MM.1S (cell line): ENCODE data around the gene SUPT16H.
"Not testable (repeated sequence)": the region's sequence is repeated elsewhere in the genome, so short reads cannot be mapped to it uniquely, and the experiment has no call there.

ENCODE experiments used
- DNase-seq: peaks from one replicate; pipeline ENCODE4 v3.0.0-alpha.2; 2015
- H2AFZ ChIP-seq: fragments of 300-600 bp; sonication (generic); 2 replicates; pipeline ENCODE4 v1.6.0; 2016; ENCODE audit warnings: antibody characterized with exemption, low read length
- H3F3A ChIP-seq: fragments of 300-600 bp; sonication (generic); 2 replicates; pipeline ENCODE4 v1.6.1; 2016; ENCODE audit warnings: mild to moderate bottlenecking, antibody characterized with exemption, low read length, moderate library complexity, mixed read lengths; ENCODE audit not compliant: insufficient read depth
- H3K27ac ChIP-seq: fragments of 300-600 bp; sonication (generic); 2 replicates; pipeline ENCODE4 v1.5.1; 2016; ENCODE audit warnings: mild to moderate bottlenecking, low read length
- H3K27me3 ChIP-seq: fragments of 300-600 bp; sonication (generic); replicated peaks from 2 replicates; pipeline ENCODE4 v1.6.0; 2016; ENCODE audit warnings: low read length; ENCODE audit not compliant: insufficient read depth
- H3K36me3 ChIP-seq: fragments of 300-600 bp; sonication (generic); replicated peaks from 2 replicates; pipeline ENCODE4 v1.6.1; 2016; ENCODE audit warnings: mild to moderate bottlenecking, low read length, mixed read lengths; ENCODE audit not compliant: insufficient read depth
- H3K4me1 ChIP-seq: fragments of 300-600 bp; sonication (generic); 2 replicates; pipeline ENCODE4 v1.6.1; 2016; ENCODE audit warnings: low read length, mixed read lengths
- H3K4me2 ChIP-seq: fragments of 300-600 bp; sonication (generic); 2 replicates; pipeline ENCODE4 v1.6.0; 2016; ENCODE audit warnings: low read depth, low read length
- H3K4me3 ChIP-seq: fragments of 300-600 bp; sonication (generic); 2 replicates; pipeline ENCODE4 v1.5.1; 2016; ENCODE audit warnings: low read length, mixed read lengths
- H3K79me2 ChIP-seq: fragments of 300-600 bp; sonication (generic); 2 replicates; pipeline ENCODE4 v1.6.1; 2016; ENCODE audit warnings: mixed run types, low read length, mixed read lengths
- H3K9ac ChIP-seq: fragments of 300-600 bp; sonication (generic); 2 replicates; pipeline ENCODE4 v1.6.1; 2016; ENCODE audit warnings: low read length, mixed read lengths
- H3K9me2 ChIP-seq: fragments of 300-600 bp; sonication (generic); replicated peaks from 2 replicates; pipeline ENCODE4 v1.6.1; 2016; ENCODE audit warnings: mild to moderate bottlenecking, low read length, mixed read lengths; ENCODE audit not compliant: insufficient read depth
- H3K9me3 ChIP-seq: fragments of 300-600 bp; sonication (generic); replicated peaks from 2 replicates; pipeline ENCODE4 v1.6.1; 2016; ENCODE audit warnings: mild to moderate bottlenecking, low read length, mixed read lengths; ENCODE audit not compliant: insufficient read depth
- H4K20me1 ChIP-seq: fragments of 300-600 bp; sonication (generic); 2 replicates; pipeline ENCODE4 v1.6.1; 2016; ENCODE audit warnings: mild to moderate bottlenecking, low read length, moderate library complexity, mixed read lengths; ENCODE audit not compliant: insufficient read depth
- CTCF ChIP-seq: fragments of 300-600 bp; sonication (generic); IDR thresholded peaks from 2 replicates; pipeline ENCODE4 v1.5.1; 2016; ENCODE audit warnings: antibody characterized with exemption, low read length, mixed read lengths
- EZH2 ChIP-seq: fragments of 300-600 bp; sonication (generic); optimal IDR thresholded peaks from 2 replicates; pipeline ENCODE3; 2017; ENCODE audit warnings: low read depth, mild to moderate bottlenecking, antibody characterized with exemption, low read length, mixed read lengths
- EZH2phosphoT487 ChIP-seq: fragments of 300-600 bp; sonication (generic); IDR thresholded peaks from 2 replicates; pipeline ENCODE4 v1.6.1; 2018; ENCODE audit warnings: antibody characterized with exemption, low read length

The SUPT16H gene

GRCh38 chr14:21373980-21374379, 9.8 kb downstream of the SUPT16H start:
- Histone ChIP-seq H3K27ac (no peak overlapping the region), H2AFZ (no peak overlapping the region), H3K79me2 (peaks cover 67% of the 10 kb centered on the region), H3K4me3 (no peak overlapping the region), H3K9me3 (no peaks in the 10 kb centered on the region), H4K20me1 (no peaks in the 10 kb centered on the region), H3K27me3 (no peaks in the 10 kb centered on the region), H3K9ac (no peak overlapping the region), H3K4me1 (no peaks in the 10 kb centered on the region), H3K36me3 (no peaks in the 10 kb centered on the region; the same call in 1 of the 2 replicates), H3K4me2 (no peak overlapping the region), H3F3A (peaks cover 3% of the 10 kb centered on the region; the same call in 1 of the 2 replicates), H3K9me2 (no peaks in the 10 kb centered on the region)
- DNase-seq: no peak
- TF ChIP-seq EZH2phosphoT487 (no peak), CTCF (no peak), EZH2 (no peak)

GRCh38 chr14:21372814-21373213, 11.0 kb downstream of the SUPT16H start:
- H3K9me2 ChIP-seq, H3F3A ChIP-seq, H3K27ac ChIP-seq, H3K36me3 ChIP-seq, DNase-seq, H3K9me3 ChIP-seq, H3K9ac ChIP-seq, H2AFZ ChIP-seq, H3K4me2 ChIP-seq, H3K4me1 ChIP-seq, H4K20me1 ChIP-seq, H3K4me3 ChIP-seq, H3K27me3 ChIP-seq: not testable (repeated sequence)
- peaks cover 61% of the 10 kb centered on the region for H3K79me2 ChIP-seq

DNA sequence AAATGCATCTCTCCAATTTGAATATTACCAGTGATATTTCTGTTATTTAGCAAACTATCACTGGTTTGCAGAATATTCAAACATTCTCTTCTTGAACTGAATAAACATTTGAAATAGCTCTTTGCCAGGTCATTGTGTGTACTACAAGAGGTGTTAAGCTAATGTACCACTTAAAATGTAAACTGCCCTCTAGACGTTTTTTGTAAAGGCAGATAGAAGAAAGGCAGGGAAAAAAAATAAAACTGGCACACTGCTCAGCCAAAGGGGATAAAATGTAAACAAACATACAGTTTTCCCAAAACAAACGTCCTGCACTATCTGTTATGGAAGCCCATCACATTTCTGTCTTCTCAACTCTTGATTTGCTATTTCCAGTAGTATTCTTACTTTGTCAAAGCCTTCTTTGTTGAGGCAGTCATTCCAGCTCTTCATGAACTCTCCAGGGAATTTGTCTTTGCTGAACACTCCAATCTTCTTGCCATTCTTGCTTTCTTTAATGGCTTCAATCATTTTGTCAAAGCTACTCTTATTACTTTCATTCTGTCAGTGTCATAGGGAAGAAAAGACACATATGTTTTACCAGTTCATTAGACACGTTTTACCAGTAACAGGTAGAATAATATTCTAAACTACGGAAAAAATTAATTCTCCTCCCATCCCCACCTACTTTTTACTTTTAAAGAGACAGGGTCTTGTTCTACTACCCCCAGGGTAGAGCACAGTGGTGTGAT, 13.7 kb downstream of the SUPT16H start:
- Histone ChIP-seq H3K27ac (no peak overlapping the region), H3K4me1 (no peaks in the 10 kb centered on the region), H3K4me2 (no peak overlapping the region), H3K4me3 (no peak overlapping the region), H3K9me2 (no peaks in the 10 kb centered on the region), H3F3A (no peaks in the 10 kb centered on the region), H3K9me3 (no peaks in the 10 kb centered on the region), H3K79me2 (peaks cover 36% of the 10 kb centered on the region), H3K27me3 (no peaks in the 10 kb centered on the region), H4K20me1 (no peaks in the 10 kb centered on the region), H3K9ac (no peak overlapping the region), H3K36me3 (no peaks in the 10 kb centered on the region; the same call in 1 of the 2 replicates), H2AFZ (no peak overlapping the region)
- TF ChIP-seq EZH2: no peak
- TF ChIP-seq CTCF: no peak
- TF ChIP-seq EZH2phosphoT487: no peak
- no peak for DNase-seq

DNA sequence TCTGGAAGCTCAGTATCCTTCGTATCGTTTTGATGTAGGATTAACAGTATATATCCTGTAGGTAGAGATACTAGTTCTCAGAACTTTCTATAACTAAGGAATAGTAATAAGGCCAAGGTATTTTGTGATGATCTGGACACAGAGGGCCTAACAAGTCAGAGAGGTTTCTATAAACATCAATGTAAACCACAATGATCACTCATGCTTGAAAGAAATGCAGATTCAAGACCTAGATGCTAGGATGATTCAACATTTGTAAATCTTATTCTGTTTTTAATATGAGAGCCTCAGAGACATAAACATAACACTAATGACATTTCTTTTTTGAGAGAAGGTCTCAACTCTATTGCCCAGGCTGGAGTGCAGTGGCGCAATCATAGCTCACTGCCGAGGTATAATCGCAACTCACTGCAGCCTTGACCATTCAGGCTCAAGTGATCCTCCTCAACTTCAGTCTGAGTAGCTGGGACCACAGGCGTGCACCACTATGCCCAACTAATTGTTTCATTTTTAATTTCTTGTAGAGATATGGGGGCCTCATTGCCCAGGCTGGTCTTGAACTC, 16.2 kb downstream of the SUPT16H start:
- no peaks in the 10 kb centered on the region; the same call in 1 of the 2 replicates for H3K36me3 ChIP-seq
- H3K9ac ChIP-seq: no peak overlapping the region
- H3K4me3 ChIP-seq: no peak overlapping the region
- no peaks in the 10 kb centered on the region for H3K9me2 ChIP-seq
- no peaks in the 10 kb centered on the region for H3F3A ChIP-seq
- H2AFZ ChIP-seq: no peak overlapping the region
- H3K9me3 ChIP-seq: no peaks in the 10 kb centered on the region
- H4K20me1 ChIP-seq: no peaks in the 10 kb centered on the region
- DNase-seq: no peak
- H3K79me2 ChIP-seq: peaks cover 25% of the 10 kb centered on the region
- no peaks in the 10 kb centered on the region for H3K4me1 ChIP-seq
- no peak overlapping the region for H3K27ac ChIP-seq
- no peak overlapping the region for H3K4me2 ChIP-seq
- no peak for TF ChIP-seq CTCF
- no peak for TF ChIP-seq EZH2
- TF ChIP-seq EZH2phosphoT487: no peak
- no peaks in the 10 kb centered on the region for H3K27me3 ChIP-seq
